Stimulated activated CD8-positive, alpha-beta memory T cell treated with anti-CD3 and anti-CD28 coated beads, Interleukin-2, amount 100 ng/mL, for 48 hours (primary cell): Measurements from ENCODE around the gene SEPTIN11.
"Not testable (repeated sequence)": the region's sequence is repeated elsewhere in the genome, so short reads cannot be mapped to it uniquely, and the experiment has no call there.

Experiments
- DNase-seq, 2 donors: peaks; one replicate each; pipeline ENCODE4 v3.0.0-alpha.2; 2020; ENCODE audit warnings: low read depth in 2 of 2

SEPTIN11 gene

DNA sequence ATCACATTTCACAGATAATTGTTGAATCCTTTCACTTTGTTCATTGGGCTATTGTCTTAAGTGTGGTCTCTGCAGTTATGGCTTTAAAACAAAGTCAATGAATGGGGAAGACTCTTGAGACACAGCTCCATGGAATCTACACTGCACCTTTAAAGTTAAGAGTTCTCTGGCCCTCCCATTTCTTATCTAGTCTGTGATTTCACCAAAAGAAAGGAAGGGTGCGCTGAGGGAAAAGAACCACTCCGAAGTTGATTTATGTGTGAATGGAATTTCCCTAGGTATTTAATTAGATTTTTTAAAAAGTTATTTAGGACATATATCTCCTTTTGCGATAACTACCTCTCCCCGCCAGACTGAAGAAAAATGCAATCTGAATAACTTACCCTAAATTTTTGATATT, 2.5 kb downstream of the SEPTIN11 start:
- no peak for DNase-seq

GRCh38 chr4:76952656-76953582, 3.4 kb downstream of the SEPTIN11 start:
- no peak for DNase-seq

GRCh38 chr4:76953956-76954355, 4.4 kb downstream of the SEPTIN11 start:
- DNase-seq, result no peak

DNA sequence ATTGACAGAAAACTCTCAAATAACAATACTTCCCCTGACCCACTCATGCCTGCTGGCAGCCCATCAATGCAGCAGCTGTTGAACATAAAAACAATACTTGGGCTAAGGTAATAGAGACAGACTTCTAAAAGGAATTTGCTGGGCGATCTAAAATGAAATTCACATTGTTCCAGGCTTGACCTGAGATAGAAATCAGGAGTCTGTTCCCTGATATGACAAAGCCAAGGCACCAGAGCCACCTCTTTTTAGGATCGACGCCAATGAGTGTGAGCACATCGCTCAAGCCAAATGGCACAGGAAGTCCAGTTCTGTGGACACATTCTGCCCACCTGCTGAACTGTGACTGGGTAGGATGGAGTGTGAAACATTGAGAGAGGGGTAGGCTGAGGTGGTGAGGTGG, 4.9 kb downstream of the SEPTIN11 start:
- DNase-seq, result no peak

DNA sequence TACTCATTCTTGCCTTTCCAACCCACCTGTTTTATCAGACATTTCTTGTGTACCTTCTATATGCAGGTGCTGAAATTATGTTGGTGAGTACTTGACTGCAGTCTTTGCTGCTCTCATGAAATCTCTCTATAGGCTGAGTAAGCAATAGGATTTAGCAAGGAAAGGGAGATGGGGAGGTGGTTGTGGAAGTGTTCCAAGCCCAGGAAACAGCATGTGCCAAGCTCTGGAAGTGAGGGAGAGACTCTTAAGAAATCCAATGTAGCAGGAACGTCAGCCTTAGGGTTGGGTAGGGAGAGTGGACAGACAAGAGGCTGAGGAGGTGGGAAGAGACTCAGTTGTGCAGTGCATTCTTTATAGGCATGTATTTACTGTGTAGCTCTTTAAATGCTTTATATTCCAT, 5.6 kb downstream of the SEPTIN11 start:
- no peak for DNase-seq

GRCh38 chr4:76957004-76957738, 7.6 kb downstream of the SEPTIN11 start:
- no peak for DNase-seq

DNA sequence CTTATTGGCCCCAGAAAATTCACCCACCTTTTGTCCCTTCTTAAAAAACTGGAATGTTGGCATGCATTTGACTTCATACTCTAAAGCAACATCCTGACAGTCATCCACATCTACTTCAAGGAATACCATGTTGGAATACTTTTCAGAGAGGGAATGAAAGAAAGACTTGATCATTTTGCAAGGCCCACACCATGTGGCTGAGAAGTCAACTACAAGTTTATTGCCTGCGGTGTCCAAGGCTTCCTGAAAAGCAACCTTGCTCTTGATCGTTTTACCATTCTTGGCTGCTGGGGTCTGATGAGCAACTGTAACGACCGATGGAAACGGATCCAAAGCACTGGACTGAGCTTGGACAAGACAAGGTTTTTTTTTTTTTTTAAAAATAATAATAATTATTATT, 9.3 kb downstream of the SEPTIN11 start:
- DNase-seq, result no peak

DNA sequence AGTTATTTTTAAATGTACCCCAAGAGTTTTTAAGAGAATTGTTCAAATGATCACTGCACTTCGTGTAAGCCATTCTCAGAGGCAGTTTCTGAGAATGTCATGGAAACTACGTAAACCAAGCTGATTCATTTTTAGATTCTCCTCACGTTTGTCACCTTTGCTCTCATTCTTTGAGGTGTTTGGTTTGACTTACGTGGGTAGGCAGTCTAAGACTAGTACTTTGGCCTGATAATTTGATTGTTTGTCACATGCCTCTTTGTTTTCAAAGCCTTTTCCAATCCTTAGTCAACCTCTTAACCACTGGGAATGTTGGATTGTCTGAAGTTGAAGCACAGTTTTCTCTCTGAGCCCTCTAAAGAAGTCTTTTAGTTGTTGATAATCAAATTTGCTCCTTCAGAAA, 10.5 kb downstream of the SEPTIN11 start:
- no peak for DNase-seq

GRCh38 chr4:76962406-76963130, 13.0 kb downstream of the SEPTIN11 start:
- no peak for DNase-seq

DNA sequence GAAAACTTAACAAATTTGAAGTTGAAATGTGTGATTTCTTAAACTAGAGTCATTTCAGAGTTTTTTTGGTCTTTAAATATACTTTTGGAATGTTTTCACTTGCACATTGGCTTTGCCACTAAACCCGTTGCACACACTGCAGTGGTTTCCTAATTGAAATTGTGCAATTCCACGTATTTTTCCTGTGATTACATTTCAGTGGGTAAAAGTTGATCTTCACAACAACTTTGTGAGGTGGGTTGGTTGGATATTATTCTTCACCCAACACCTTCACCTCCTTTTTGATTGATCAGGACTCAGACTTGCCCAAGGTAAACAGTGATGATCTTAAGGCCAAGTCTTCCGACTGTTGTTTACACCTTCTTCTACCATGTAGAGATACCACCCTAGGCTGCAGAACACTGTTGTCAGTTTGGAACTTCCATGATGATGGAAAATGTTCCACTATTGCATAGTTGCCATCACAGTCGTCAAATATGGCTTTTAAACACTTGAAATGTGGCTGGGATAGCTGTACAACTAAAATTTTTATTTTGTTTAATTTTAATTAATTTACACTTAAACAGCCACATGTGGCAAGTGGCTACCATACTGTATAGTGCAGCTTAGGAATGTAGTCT, 13.7 kb downstream of the SEPTIN11 start:
- no peak for DNase-seq

DNA sequence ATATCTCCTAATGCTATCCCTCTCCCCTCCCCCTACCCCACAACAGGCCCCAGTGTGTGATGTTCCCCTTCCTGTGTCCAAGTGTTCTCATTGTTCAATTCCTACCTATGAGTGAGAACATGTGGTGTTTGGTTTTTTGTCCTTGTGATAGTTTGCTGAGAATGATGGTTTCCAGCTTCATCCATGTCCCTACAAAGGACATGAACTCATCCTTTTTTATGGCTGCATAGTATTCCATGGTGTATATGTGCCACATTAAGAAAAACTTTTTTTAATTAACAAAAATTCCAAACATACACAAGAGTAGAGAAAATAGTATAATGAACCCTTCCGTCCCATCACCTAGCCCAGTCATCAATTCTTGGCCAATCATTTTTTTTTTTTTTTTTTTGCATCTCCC, 14.4 kb downstream of the SEPTIN11 start:
- DNase-seq, result not testable (repeated sequence)

DNA sequence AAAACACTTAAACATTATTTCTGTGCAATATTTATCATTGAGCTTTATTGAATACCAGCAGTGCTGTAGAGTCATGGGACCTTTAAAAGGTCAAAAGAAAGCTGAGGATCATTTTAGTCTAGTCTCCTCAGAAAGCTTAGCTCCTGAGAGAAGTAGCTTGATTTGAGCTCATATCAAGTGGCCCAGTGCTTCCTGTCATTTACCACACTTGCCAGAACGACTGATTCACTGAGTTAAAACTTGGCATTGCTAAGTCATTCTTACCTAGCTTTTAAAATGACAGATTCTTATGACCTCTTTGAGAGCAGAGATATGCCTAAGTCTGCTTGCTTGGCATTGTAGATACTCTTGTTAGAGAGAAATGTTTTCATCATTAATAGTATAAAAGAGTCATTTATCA, 15.2 kb downstream of the SEPTIN11 start:
- no peak for DNase-seq

GRCh38 chr4:76965866-76966579, 16.5 kb downstream of the SEPTIN11 start:
- no peak for DNase-seq

GRCh38 chr4:76968937-76969336, 19.4 kb downstream of the SEPTIN11 start:
- DNase-seq, result no peak

DNA sequence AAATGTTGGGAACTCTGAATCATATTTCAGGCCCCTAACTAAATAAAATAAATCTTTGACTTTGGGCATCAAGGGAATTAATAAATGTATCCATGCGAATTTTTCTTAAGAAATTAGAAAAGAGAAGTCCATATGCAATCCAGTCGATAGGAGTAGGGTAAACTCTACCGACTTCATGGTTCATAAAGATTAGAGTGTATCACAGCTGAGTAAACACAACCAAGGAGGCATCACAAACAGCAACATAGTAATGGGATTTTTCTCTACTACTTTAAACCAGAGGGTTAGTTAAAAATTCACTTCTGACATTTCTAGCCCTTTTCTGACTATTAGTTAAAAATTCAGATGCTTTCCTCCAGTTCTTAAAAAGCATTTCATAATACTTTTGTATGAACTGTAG, 19.9 kb downstream of the SEPTIN11 start:
- no peak for DNase-seq

- DNase-seq, result no peak
These were observed 20.5 kb downstream of the SEPTIN11 start for GRCh38 chr4:76969941-76970529.

DNA sequence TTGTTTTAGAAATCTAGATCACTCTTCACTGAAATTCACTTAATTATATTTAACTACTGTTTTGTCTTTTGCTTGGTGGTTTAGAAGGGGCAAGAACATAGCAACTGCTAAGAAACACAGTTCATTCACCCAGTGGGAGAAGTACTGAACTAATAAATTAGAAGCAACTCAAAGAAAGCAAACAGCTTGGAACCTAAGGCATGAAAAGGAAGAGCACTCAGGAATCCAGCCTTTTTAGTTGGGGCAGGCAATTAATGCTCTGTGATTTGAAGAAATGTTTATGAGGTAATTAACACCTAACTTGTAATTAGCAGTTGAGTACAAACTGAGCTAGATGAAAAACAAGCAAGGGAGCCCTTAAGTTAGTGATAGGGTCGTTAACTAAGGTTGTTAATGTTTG, 22.8 kb downstream of the SEPTIN11 start:
- DNase-seq, result no peak

DNA sequence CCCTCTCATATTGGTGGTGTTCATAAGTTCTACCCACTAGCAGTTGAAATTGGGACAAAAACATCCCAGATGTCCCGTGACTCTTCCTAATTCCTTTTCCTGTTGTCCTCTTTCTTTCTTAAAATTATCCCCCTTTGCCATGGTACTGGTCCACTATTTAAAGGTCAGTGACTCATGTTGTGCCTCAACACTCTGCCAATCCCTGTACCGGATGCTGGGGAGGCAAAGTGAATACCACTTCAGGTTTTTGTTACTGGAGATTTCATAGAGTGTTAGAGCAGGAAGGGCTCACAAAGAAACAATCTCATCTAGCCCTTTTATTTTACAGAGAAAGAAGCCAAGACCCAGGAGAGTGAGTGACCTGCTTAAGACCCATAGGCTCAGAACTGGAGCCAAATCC, 24.6 kb downstream of the SEPTIN11 start:
- no peak for DNase-seq

- no peak for DNase-seq
These were observed 27.6 kb downstream of the SEPTIN11 start for GRCh38 chr4:76977113-76977512.

DNA sequence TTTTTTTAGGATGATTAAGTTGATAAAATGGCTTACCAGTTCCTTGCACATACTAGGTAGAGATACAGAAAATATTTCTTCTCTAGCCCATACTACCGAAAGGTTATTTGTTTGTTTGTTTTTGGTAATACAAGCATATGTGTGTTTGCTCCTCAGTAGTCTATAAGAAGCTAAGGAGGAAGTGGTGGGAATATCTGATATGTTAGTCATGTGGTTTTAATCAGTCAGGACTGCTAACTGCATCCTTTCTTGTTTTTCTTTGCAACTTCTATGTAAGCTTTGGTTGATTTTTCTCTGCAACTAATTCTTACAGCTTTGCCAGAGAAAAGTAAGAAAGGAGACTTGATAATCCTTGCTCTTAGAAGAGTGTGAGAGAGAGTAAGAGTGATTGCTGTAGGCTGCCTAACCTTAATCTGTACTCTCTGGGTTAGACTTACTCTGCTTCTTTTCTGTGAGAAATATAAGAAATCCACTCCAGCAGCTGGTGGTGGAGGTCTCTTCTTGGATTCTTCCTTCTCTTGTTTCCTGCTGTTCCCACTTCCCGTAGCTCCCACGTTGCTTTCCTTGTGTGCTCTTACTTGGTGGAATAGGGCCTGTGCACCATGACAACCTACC, 28.3 kb downstream of the SEPTIN11 start:
- no peak for DNase-seq
